DMS153 treated with DMSO at 0.1 percent for 48 hours (cell line): ENCODE data around the gene AMIGO1.

Source experiments
- DNase-seq: peaks from one replicate; lab custom pipeline; 2025; ENCODE audit not compliant: unreplicated experiment; lab: John Stamatoyannopoulos, UW

Gene AMIGO1

DNA sequence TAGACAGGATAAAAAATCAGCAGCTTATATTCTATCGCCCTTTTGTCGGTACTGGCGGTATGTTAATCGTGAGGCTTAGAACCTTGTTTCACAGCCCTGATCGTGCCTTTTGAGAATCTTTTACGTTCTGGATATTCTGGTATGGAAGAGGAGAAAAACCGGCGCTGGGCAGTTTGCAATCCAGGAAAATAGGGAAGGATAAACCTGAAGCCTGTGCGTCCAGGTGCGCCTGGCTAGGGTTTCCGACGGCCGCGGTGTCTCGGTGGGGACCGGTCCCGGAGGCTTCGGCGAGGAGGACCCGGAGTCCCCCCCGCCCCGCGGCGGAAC is 43.4 kb downstream of the AMIGO1 start:
- no peak for DNase-seq

DNA sequence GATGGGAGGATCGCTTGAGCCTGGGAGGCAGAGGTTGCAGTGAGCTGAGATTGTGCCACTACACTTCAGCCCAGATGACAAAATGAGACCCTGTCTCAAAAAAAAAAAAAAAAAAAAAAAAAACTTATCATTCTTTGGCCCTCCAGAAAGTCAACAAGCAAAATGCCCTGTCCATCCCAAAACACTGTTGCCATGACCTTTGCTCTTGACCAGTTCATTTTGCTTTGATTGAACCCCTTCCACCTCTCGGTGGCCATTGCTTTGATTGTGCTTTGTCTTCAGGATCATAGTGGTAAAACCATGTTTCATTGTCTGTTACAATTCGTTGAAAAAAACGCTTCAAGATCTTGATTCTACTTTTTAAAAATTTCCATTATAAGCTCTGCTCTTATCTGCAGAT is 51.7 kb downstream of the AMIGO1 start:
- no peak for DNase-seq

GRCh38 chr1:109454497-109455133 is 54.9 kb downstream of the AMIGO1 start:
- no peak for DNase-seq
